Smooth muscle cell (in vitro differentiated cells): ENCODE data around the gene JCAD. TPM values are rescaled to one million over a fixed set of nuclear protein-coding genes. Genes with fewer than 3 reads are reported as not detected.
"Not testable (repeated sequence)": the region's sequence is repeated elsewhere in the genome, so short reads cannot be mapped to it uniquely, and the experiment has no call there.

Experiments
- DNase-seq: peaks from one replicate; lab custom pipeline; 2025; ENCODE audit not compliant: unreplicated experiment; lab: John Stamatoyannopoulos, UW
- H2AFZ ChIP-seq: fragments of 200-600 bp; sonication (generic); 2 replicates; pipeline ENCODE4 v1.6.0; 2016; ENCODE audit warnings: antibody characterized with exemption, low read depth, mild to moderate bottlenecking
- H3F3A ChIP-seq: fragments of 200-600 bp; sonication (generic); 2 replicates; pipeline ENCODE4 v1.6.0; 2017; ENCODE audit warnings: antibody characterized with exemption, low read depth
- H3K27ac ChIP-seq: fragments of 200-600 bp; sonication (generic); 2 replicates; pipeline ENCODE4 v1.5.1; 2016; ENCODE audit warnings: low read depth, mild to moderate bottlenecking
- H3K27me3 ChIP-seq: fragments of 200-600 bp; sonication (generic); 2 replicates; pipeline ENCODE4 v1.6.1; 2016; ENCODE audit warnings: low read depth, mild to moderate bottlenecking
- H3K36me3 ChIP-seq: fragments of 200-600 bp; sonication (generic); 2 replicates; pipeline ENCODE4 v1.5.1; 2016; ENCODE audit warnings: low read depth
- H3K4me1 ChIP-seq: fragments of 200-600 bp; sonication (generic); 2 replicates; pipeline ENCODE4 v1.5.1; 2016; ENCODE audit warnings: low read depth
- H3K4me2 ChIP-seq: fragments of 200-600 bp; sonication (generic); 2 replicates; pipeline ENCODE4 v1.6.0; 2016; ENCODE audit warnings: mild to moderate bottlenecking
- H3K4me3 ChIP-seq: fragments of 200-600 bp; sonication (generic); 2 replicates; pipeline ENCODE4 v1.5.1; 2016; ENCODE audit warnings: mild to moderate bottlenecking
- H3K79me2 ChIP-seq: fragments of 200-600 bp; sonication (generic); 2 replicates; pipeline ENCODE4 v1.6.0; 2016; ENCODE audit warnings: low read depth, mild to moderate bottlenecking
- H3K9ac ChIP-seq: fragments of 200-600 bp; sonication (generic); 2 replicates; pipeline ENCODE4 v1.6.0; 2016; ENCODE audit warnings: low read depth
- H3K9me3 ChIP-seq: fragments of 200-600 bp; sonication (generic); replicated peaks from 2 replicates; pipeline ENCODE4 v1.5.1; 2016; ENCODE audit warnings: low read depth
- H4K20me1 ChIP-seq: fragments of 200-600 bp; sonication (generic); 2 replicates; pipeline ENCODE4 v1.6.0; 2016; ENCODE audit warnings: low read depth
- CTCF ChIP-seq: fragments of 200-600 bp; sonication (generic); IDR thresholded peaks from 2 replicates; pipeline ENCODE4 v1.5.1; 2017; ENCODE audit warnings: borderline replicate concordance, mild to moderate bottlenecking, antibody characterized with exemption; ENCODE audit not compliant: insufficient read depth, poor library complexity, severe bottlenecking
- WGBS: methylation state at CpG from one replicate; pipeline ENCODE4 v1.1.7; 2016; ENCODE audit warnings: low lambda C conversion rate; 5-methylcytosine and 5-hydroxymethylcytosine counted together
- polyA plus RNA-seq: library from polyadenylated mRNA; unstranded; fragments of >200 nt; fragmentation: Nextera tagmentation; extraction: Ambion mirVana; gene quantifications from 2 replicates; pipeline ENCODE4 v1.2.1, GENCODE V29; 2016
- total RNA-seq: library from RNA; depleted of rRNA; stranded (reverse); fragments of >200 nt; gene quantifications from 2 replicates; pipeline ENCODE4 v1.2.3, GENCODE V29; 2014

Gene JCAD
- total and polyA plus RNA-seq, 2 experiments from 2014 or later = 7.5 to 7.8 TPM

GRCh38 chr10:30027057-30028005 lies 32.1 kb downstream of the JCAD start:
- Histone ChIP-seq H3K27ac (no peak overlapping the region), H3K36me3 (no peaks in the 10 kb centered on the region), H3K4me1 (no peaks in the 10 kb centered on the region), H3K4me3 (no peak overlapping the region), H3F3A (no peaks in the 10 kb centered on the region), H3K9ac (no peak overlapping the region), H3K4me2 (no peak overlapping the region), H2AFZ (no peak overlapping the region), H4K20me1 (no peaks in the 10 kb centered on the region), H3K79me2 (no peaks in the 10 kb centered on the region), H3K9me3 (no peaks in the 10 kb centered on the region), H3K27me3 (no peaks in the 10 kb centered on the region)
- TF ChIP-seq CTCF = no peak
- WGBS = 90% methylated on average over 42 of the region's 42 CpGs
- no peak for DNase-seq

- Histone ChIP-seq H3K4me2 (no peak overlapping the region), H3K4me1 (no peaks in the 10 kb centered on the region), H3K9ac (no peak overlapping the region), H3K27ac (no peak overlapping the region), H4K20me1 (no peaks in the 10 kb centered on the region), H3F3A (no peaks in the 10 kb centered on the region), H3K4me3 (no peak overlapping the region), H3K79me2 (no peaks in the 10 kb centered on the region), H2AFZ (no peak overlapping the region), H3K36me3 (no peaks in the 10 kb centered on the region), H3K27me3 (no peaks in the 10 kb centered on the region), H3K9me3 (no peaks in the 10 kb centered on the region)
- TF ChIP-seq CTCF = no peak
- DNase-seq = no peak
- WGBS = 96% methylated on average over 10 of the region's 10 CpGs
Observed at GRCh38 chr10:30026578-30026977, 32.8 kb downstream of the JCAD start.

- no peaks in the 10 kb centered on the region for H3K36me3 ChIP-seq
- 99% methylated on average over 10 of the region's 10 CpGs for WGBS
- H4K20me1 ChIP-seq = no peaks in the 10 kb centered on the region
- H3K27ac ChIP-seq = no peak overlapping the region
- no peaks in the 10 kb centered on the region for H3K4me1 ChIP-seq
- no peak for DNase-seq
- H2AFZ ChIP-seq = no peak overlapping the region
- H3K79me2 ChIP-seq = no peaks in the 10 kb centered on the region
- no peak overlapping the region for H3K9ac ChIP-seq
- no peak for TF ChIP-seq CTCF
- H3K4me3 ChIP-seq = no peak overlapping the region
- H3K4me2 ChIP-seq = no peak overlapping the region
- no peaks in the 10 kb centered on the region for H3K9me3 ChIP-seq
- H3K27me3 ChIP-seq = no peaks in the 10 kb centered on the region
- H3F3A ChIP-seq = no peaks in the 10 kb centered on the region
Observed at GRCh38 chr10:30026080-30026479, 33.3 kb downstream of the JCAD start.

GRCh38 chr10:30025428-30025827 lies 34.0 kb downstream of the JCAD start:
- DNase-seq, H3K4me2 ChIP-seq, H3K4me1 ChIP-seq, H3K79me2 ChIP-seq, H3F3A ChIP-seq, H3K9ac ChIP-seq, H4K20me1 ChIP-seq, H3K36me3 ChIP-seq, H3K4me3 ChIP-seq, H3K9me3 ChIP-seq, H3K27me3 ChIP-seq, H3K27ac ChIP-seq, H2AFZ ChIP-seq: not testable (repeated sequence)
- WGBS = 95% methylated on average over 8 of the region's 8 CpGs
